NK-92 treated with Interleukin-12 subunit alpha and Interleukin-12 subunit beta, amount 100 ng/mL, for 24 hours (cell line): Measurements from ENCODE around the gene MAP3K12.

Experiments used
- DNase-seq: peaks from one replicate; lab custom pipeline; 2025; lab: John Stamatoyannopoulos, UW

Gene MAP3K12

GRCh38 chr12:53508534-53509170 is 9.4 kb upstream of the MAP3K12 start:
- peak; percentile 64 for DNase-seq

GRCh38 chr12:53507603-53507885 is 8.3 kb upstream of the MAP3K12 start:
- no peak for DNase-seq

- no peak for DNase-seq
Observed at GRCh38 chr12:53506881-53507602, 7.8 kb upstream of the MAP3K12 start, which contains the start of gene NPFF. NPFF (minus strand) TSS chr12:53507484; CDS start chr12:53507474, 10 bp downstream.

GRCh38 chr12:53506450-53506785 is 7.2 kb upstream of the MAP3K12 start:
- no peak for DNase-seq

- DNase-seq = no peak
Observed at GRCh38 chr12:53505555-53506449, 6.5 kb upstream of the MAP3K12 start.

GRCh38 chr12:53505086-53505485 is 5.8 kb upstream of the MAP3K12 start:
- DNase-seq = no peak

GRCh38 chr12:53504004-53504920 is 5.0 kb upstream of the MAP3K12 start:
- no peak for DNase-seq

- DNase-seq = no peak
Observed at GRCh38 chr12:53502983-53503728, 3.9 kb upstream of the MAP3K12 start.

- DNase-seq = no peak
Observed at GRCh38 chr12:53502331-53502730, 3.1 kb upstream of the MAP3K12 start.

- no peak for DNase-seq
Observed at GRCh38 chr12:53501615-53502181, 2.4 kb upstream of the MAP3K12 start.

GRCh38 chr12:53500776-53501614 is 1.7 kb upstream of the MAP3K12 start, which contains the start of gene TARBP2:
TARBP2 (plus strand) TSS chr12:53501283; CDS start chr12:53501409, 126 bp downstream.
- DNase-seq = peak; percentile 92

- no peak for DNase-seq
Observed at GRCh38 chr12:53500142-53500775, 1.0 kb upstream of the MAP3K12 start.

GRCh38 chr12:53498235-53498630 is 1.0 kb downstream of the MAP3K12 start:
- DNase-seq = no peak

- DNase-seq = no peak
Observed at GRCh38 chr12:53497461-53497860, 1.8 kb downstream of the MAP3K12 start.

- DNase-seq = no peak
Observed at GRCh38 chr12:53496752-53497032, 2.6 kb downstream of the MAP3K12 start.

GRCh38 chr12:53495903-53496751 is 3.1 kb downstream of the MAP3K12 start:
- DNase-seq = no peak

- DNase-seq = no peak
Observed at GRCh38 chr12:53493610-53494391, 5.5 kb downstream of the MAP3K12 start.
